Measurements from ENCODE around the gene PPM1A.

The PPM1A gene

GRCh38 chr14:60249321-60250256 is 568 bp downstream of the PPM1A start:
- H3K27ac ChIP-seq = peak overlapping the region; percentile 99
- TF ChIP-seq ZFX (IDR thresholded peaks at IDR 0.05; ENCODE audit: borderline replicate concordance) (no peak), CTCF (IDR thresholded peaks at IDR 0.05) (peak; percentile 7; the same call in 1 of the 2 replicates)

- TF ChIP-seq ZFX (IDR thresholded peaks at IDR 0.05; ENCODE audit: borderline replicate concordance) = no peak
- H3K27ac ChIP-seq = peak overlapping the region; percentile 99
Observed at GRCh38 chr14:60250257-60251035, 1.4 kb downstream of the PPM1A start.

GRCh38 chr14:60251877-60252276 is 2.9 kb downstream of the PPM1A start:
- 0 out of 2 replicates have a peak overlapping the region, but pooled peaks have one; percentile 13 for H3K27ac ChIP-seq
- TF ChIP-seq CTCF (IDR thresholded peaks at IDR 0.05) (no peak), ZFX (IDR thresholded peaks at IDR 0.05; ENCODE audit: borderline replicate concordance) (no peak)

GRCh38 chr14:60252630-60253029 is 3.6 kb downstream of the PPM1A start:
- TF ChIP-seq ZFX (IDR thresholded peaks at IDR 0.05; ENCODE audit: borderline replicate concordance) (no peak), CTCF (IDR thresholded peaks at IDR 0.05) (no peak)
- H3K27ac ChIP-seq = no peak overlapping the region

GRCh38 chr14:60253649-60254048 is 4.6 kb downstream of the PPM1A start:
- H3K27ac ChIP-seq = no peak overlapping the region
- TF ChIP-seq ZFX (IDR thresholded peaks at IDR 0.05; ENCODE audit: borderline replicate concordance) = no peak

GRCh38 chr14:60254176-60254575 is 5.2 kb downstream of the PPM1A start:
- TF ChIP-seq ZFX (IDR thresholded peaks at IDR 0.05; ENCODE audit: borderline replicate concordance) (no peak), CTCF (IDR thresholded peaks at IDR 0.05) (no peak)
- H3K27ac ChIP-seq = no peak overlapping the region

- H3K27ac ChIP-seq = no peak overlapping the region
- no peak for TF ChIP-seq ZFX (IDR thresholded peaks at IDR 0.05; ENCODE audit: borderline replicate concordance)
Observed at GRCh38 chr14:60257865-60258264, 8.8 kb downstream of the PPM1A start.

- TF ChIP-seq ZFX (IDR thresholded peaks at IDR 0.05; ENCODE audit: borderline replicate concordance) (no peak), CTCF (IDR thresholded peaks at IDR 0.05) (no peak)
- H3K27ac ChIP-seq = no peak overlapping the region
Observed at GRCh38 chr14:60265163-60265562, 16.1 kb downstream of the PPM1A start.

Measured in 22Rv1 (cell line).